WTC11 (cell line): ENCODE results near the gene SLC6A15. TPM values are rescaled to one million over a fixed set of nuclear protein-coding genes. Genes with fewer than 3 reads are reported as not detected.

Source experiments
- ATAC-seq: fragments of 200-7000 bp; cut with Tn5 transposase; 2 replicates; pipeline ENCODE4 v1.10.0; 2021; ENCODE audit warnings: mild to moderate bottlenecking, moderate library complexity
- CTCF ChIA-PET: fragments of 300-600 bp; sonication (Branson Sonifier 250); formaldehyde crosslinking; loops from one replicate; lab custom pipeline; 2021; ENCODE audit warnings: antibody characterized with exemption; lab: Charles Lee
- POLR2A ChIA-PET: fragments of 350-600 bp; sonication (Branson Sonifier 250); formaldehyde crosslinking; loops from one replicate; lab custom pipeline; 2021; ENCODE audit warnings: antibody characterized with exemption; lab: Charles Lee
- DNase-seq: peaks from one replicate; pipeline ENCODE4 v3.0.0; 2021; ENCODE audit warnings: low spot score
- H3K27ac Mint-ChIP-seq: 2 replicates; pipeline ENCODE4 v1.8.0; 2021; ENCODE audit warnings: mixed read lengths
- H3K27me3 Mint-ChIP-seq: 2 replicates; pipeline ENCODE4 v1.8.0; 2021; ENCODE audit warnings: low read depth, mild to moderate bottlenecking, moderate library complexity, mixed read lengths
- H3K36me3 Mint-ChIP-seq: 2 replicates; pipeline ENCODE4 v1.8.0; 2021; ENCODE audit warnings: mixed read lengths
- H3K4me1 Mint-ChIP-seq: 2 replicates; pipeline ENCODE4 v1.8.0; 2022; ENCODE audit warnings: mixed read lengths
- H3K4me3 Mint-ChIP-seq: 2 replicates; pipeline ENCODE4 v1.8.0; 2021; ENCODE audit warnings: mild to moderate bottlenecking, moderate library complexity, mixed read lengths
- H3K9me3 Mint-ChIP-seq: 2 replicates; pipeline ENCODE4 v1.8.0; 2021; ENCODE audit warnings: mixed read lengths
- ATF6 ChIP-seq: sonication (generic); formaldehyde crosslinking; IDR thresholded peaks from 2 replicates; pipeline ENCODE4 v1.8.1; 2023; ENCODE audit warnings: mild to moderate bottlenecking, missing genetic modification reagents
- EMX1 ChIP-seq: fragments of 250-450 bp; sonication (Bioruptor Pico); IDR thresholded peaks from 2 replicates; pipeline ENCODE4 v1.8.0; 2021; ENCODE audit warnings: mild to moderate bottlenecking
- ETV6 ChIP-seq: sonication (generic); formaldehyde crosslinking; IDR thresholded peaks from 2 replicates; pipeline ENCODE4 v1.8.1; 2022; ENCODE audit warnings: mild to moderate bottlenecking, missing genetic modification reagents
- GABPB1 ChIP-seq: sonication (generic); formaldehyde crosslinking; IDR thresholded peaks from 2 replicates; pipeline ENCODE4 v1.8.1; 2023; ENCODE audit warnings: mild to moderate bottlenecking, missing genetic modification reagents
- KAT7 ChIP-seq: sonication (generic); formaldehyde crosslinking; IDR thresholded peaks from 2 replicates; pipeline ENCODE4 v1.8.1; 2023; ENCODE audit warnings: missing genetic modification reagents, mild to moderate bottlenecking, borderline replicate concordance
- MAX ChIP-seq: sonication (generic); formaldehyde crosslinking; IDR thresholded peaks from 2 replicates; pipeline ENCODE4 v1.8.0; 2022; ENCODE audit warnings: mild to moderate bottlenecking, missing genetic modification reagents
- SMAD3 ChIP-seq: sonication (generic); formaldehyde crosslinking; IDR thresholded peaks from 2 replicates; pipeline ENCODE4 v1.8.0; 2022; ENCODE audit warnings: missing genetic modification reagents, mild to moderate bottlenecking, borderline replicate concordance
- ZNF512 ChIP-seq: sonication (generic); formaldehyde crosslinking; IDR thresholded peaks from 2 replicates; pipeline ENCODE4 v1.8.1; 2022; ENCODE audit warnings: missing genetic modification reagents, borderline replicate concordance
- ZSCAN18 ChIP-seq: fragments of 250-450 bp; sonication (Bioruptor Pico); IDR thresholded peaks from 2 replicates; pipeline ENCODE4 v2.1.2; 2022; ENCODE audit warnings: mild to moderate bottlenecking, moderate library complexity
- total RNA-seq: library from RNA; stranded (reverse); gene quantifications from 3 replicates; pipeline ENCODE4 v1.2.3, GENCODE V29; 2021
- TF ChIP-seq, protein P1 (sequence below): sonication (generic); formaldehyde crosslinking; conservative IDR thresholded peaks from 2 replicates; pipeline ENCODE4 v1.8.1; 2022; ENCODE audit warnings: mild to moderate bottlenecking, missing genetic modification reagents
- TF ChIP-seq, protein P2 (sequence below): fragments of 250-450 bp; sonication (Bioruptor Pico); IDR thresholded peaks from 2 replicates; pipeline ENCODE4 v1.9.0; 2021; ENCODE audit warnings: mild to moderate bottlenecking
- TF ChIP-seq, protein P3 (sequence below): sonication (generic); formaldehyde crosslinking; IDR thresholded peaks from 2 replicates; pipeline ENCODE4 v1.8.1; 2023; ENCODE audit warnings: mild to moderate bottlenecking, missing genetic modification reagents, moderate library complexity

SLC6A15 gene
- total RNA-seq, 1 experiment from 2014 or later: 27.0 TPM

- TF ChIP-seq ATF6 (CRISPR knock-in tag): no peak
- TF ChIP-seq, all 79 proteins: peak for 0
These were observed 23.7 kb downstream of the SLC6A15 start (continued) for GRCh38 chr12:84888861-84889260.

DNA sequence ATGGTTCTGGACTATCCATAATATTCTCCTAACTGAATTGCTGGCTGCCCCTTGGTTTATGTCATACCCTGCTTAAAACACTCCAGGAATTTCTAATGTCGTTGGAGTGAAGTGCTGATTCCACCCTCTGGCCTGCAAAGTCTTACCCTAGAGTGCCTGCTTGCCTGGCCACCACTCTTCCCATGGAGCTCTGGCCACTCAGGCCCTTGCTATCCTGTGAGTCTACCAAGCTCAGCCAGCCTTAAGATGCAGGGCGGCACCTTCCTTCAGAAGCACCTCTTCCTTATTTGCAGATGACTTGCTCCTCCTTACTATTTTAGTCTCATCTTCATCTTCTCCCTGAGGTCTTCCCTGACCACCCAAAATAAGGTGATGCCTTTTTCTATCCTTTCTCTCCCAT is 35.3 kb downstream of the SLC6A15 start:
- ChIA-PET POLR2A (interaction anchor here (0.6 kb wide), 1 partner anchor 52 kb away, joined by 3 read pairs; no protein-coding TSS in a partner anchor), CTCF (interaction anchor here (0.7 to 3.0 kb wide), 2 partner anchors 35 to 152 kb away, joined by 3 to 17 read pairs; partner anchors contain the start of gene SLC6A15)
- Mint-ChIP-seq H3K9me3 (no peaks in the 10 kb centered on the region), H3K27ac (peak overlapping the region; percentile 25; the same call in 1 of the 2 replicates), H3K27me3 (no peaks in the 10 kb centered on the region), H3K4me1 (no peaks in the 10 kb centered on the region), H3K36me3 (no peaks in the 10 kb centered on the region; the same call in 1 of the 2 replicates), H3K4me3 (no peak overlapping the region)
- ATAC-seq: peak; percentile 74
- no peak for DNase-seq
- TF ChIP-seq, protein P1, sequence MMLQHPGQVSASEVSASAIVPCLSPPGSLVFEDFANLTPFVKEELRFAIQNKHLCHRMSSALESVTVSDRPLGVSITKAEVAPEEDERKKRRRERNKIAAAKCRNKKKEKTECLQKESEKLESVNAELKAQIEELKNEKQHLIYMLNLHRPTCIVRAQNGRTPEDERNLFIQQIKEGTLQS (CRISPR knock-in tag): no peak
- TF ChIP-seq SMAD3 (CRISPR knock-in tag) (no peak), KAT7 (CRISPR knock-in tag) (no peak), ZSCAN18 (CRISPR knock-in tag) (no peak), ATF6 (CRISPR knock-in tag) (no peak)
- TF ChIP-seq, protein P2, sequence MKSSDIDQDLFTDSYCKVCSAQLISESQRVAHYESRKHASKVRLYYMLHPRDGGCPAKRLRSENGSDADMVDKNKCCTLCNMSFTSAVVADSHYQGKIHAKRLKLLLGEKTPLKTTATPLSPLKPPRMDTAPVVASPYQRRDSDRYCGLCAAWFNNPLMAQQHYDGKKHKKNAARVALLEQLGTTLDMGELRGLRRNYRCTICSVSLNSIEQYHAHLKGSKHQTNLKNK (CRISPR knock-in tag): no peak

GRCh38 chr12:84875241-84875640 is 37.4 kb downstream of the SLC6A15 start:
- Mint-ChIP-seq H3K9me3 (no peaks in the 10 kb centered on the region), H3K4me1 (no peaks in the 10 kb centered on the region), H3K27ac (no peak overlapping the region), H3K36me3 (no peaks in the 10 kb centered on the region; the same call in 1 of the 2 replicates), H3K4me3 (no peak overlapping the region), H3K27me3 (no peaks in the 10 kb centered on the region)
- POLR2A ChIA-PET: no interaction called here
- TF ChIP-seq ZNF512 (CRISPR knock-in tag) (no peak), EMX1 (CRISPR knock-in tag) (no peak), MAX (no peak), ETV6 (CRISPR knock-in tag) (no peak), GABPB1 (CRISPR knock-in tag) (no peak)
- TF ChIP-seq, protein P3, sequence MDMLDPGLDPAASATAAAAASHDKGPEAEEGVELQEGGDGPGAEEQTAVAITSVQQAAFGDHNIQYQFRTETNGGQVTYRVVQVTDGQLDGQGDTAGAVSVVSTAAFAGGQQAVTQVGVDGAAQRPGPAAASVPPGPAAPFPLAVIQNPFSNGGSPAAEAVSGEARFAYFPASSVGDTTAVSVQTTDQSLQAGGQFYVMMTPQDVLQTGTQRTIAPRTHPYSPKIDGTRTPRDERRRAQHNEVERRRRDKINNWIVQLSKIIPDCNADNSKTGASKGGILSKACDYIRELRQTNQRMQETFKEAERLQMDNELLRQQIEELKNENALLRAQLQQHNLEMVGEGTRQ (CRISPR knock-in tag): no peak
- ATAC-seq (no peak), DNase-seq (no peak)
- CTCF ChIA-PET: interaction anchor here (0.6 to 4.0 kb wide), 3 partner anchors 32 to 155 kb away, joined by 3 to 55 read pairs (median 6); no protein-coding TSS in a partner anchor
